Measurements from ENCODE around the gene BLVRB.

GRCh38 chr19:40457953-40458596, 7.5 kb downstream of the BLVRB start:
- no peak for TF ChIP-seq CTCF (conservative IDR thresholded peaks at IDR 0.05; ENCODE audit: low read length)
- TF ChIP-seq EZH2phosphoT487 (IDR thresholded peaks at IDR 0.05; ENCODE audit: borderline replicate concordance) = no peak

Data from Loucy (cell line).